Transverse colon (tissue), 4 donors: ENCODE data around the gene COMMD1.

Experiments
- CTCF ChIP-seq, 5 experiments: fragments of 200-600 bp in 3 of 5; fragments of 450-650 bp in 2 of 5; sonication (generic) in 3 of 5; IDR thresholded peaks; 1 replicate in 2 of 5; 2 replicates in 3 of 5; pipeline ENCODE4 v1.5.1; 2016 to 2017; ENCODE audit warnings: antibody characterized with exemption in 5 of 5, inconsistent platforms in 3 of 5, mild to moderate bottlenecking in 2 of 5, moderate library complexity in 1 of 5
- EP300 ChIP-seq: sonication (generic); formaldehyde crosslinking; IDR thresholded peaks from one replicate; pipeline ENCODE4 v1.6.1; 2017; ENCODE audit warnings: antibody characterized with exemption, low read depth
- POLR2AphosphoS5 ChIP-seq, 3 donors: sonication (generic); formaldehyde crosslinking; IDR thresholded peaks; one replicate each; pipeline ENCODE4 v1.6.1; 2016; ENCODE audit warnings: antibody characterized with exemption in 3 of 3

GRCh38 chr2:61966087-61966727 is 60.7 kb downstream of the COMMD1 start:
- TF ChIP-seq CTCF (IDR thresholded peaks at IDR 0.05) (peak in 2 of 5 experiments; percentile 21 to 29), POLR2AphosphoS5 (IDR thresholded peaks at IDR 0.05) (no peak), EP300 (no peak)
